Activated CD4-positive, alpha-beta T cell treated with anti-CD3 and anti-CD28 coated beads, Interleukin-10, Interleukin-2, amounts not matched to agents 100 ng/mL and 50 ng/mL, durations not matched to agents 16 hours and 8 hours (primary cell): ENCODE data around the gene UPK1A.
"Not testable (repeated sequence)": the region's sequence is repeated elsewhere in the genome, so short reads cannot be mapped to it uniquely, and the experiment has no call there.

Experiments
- DNase-seq: peaks from one replicate; pipeline ENCODE4 v3.0.0-alpha.2; 2020

The UPK1A gene

DNA sequence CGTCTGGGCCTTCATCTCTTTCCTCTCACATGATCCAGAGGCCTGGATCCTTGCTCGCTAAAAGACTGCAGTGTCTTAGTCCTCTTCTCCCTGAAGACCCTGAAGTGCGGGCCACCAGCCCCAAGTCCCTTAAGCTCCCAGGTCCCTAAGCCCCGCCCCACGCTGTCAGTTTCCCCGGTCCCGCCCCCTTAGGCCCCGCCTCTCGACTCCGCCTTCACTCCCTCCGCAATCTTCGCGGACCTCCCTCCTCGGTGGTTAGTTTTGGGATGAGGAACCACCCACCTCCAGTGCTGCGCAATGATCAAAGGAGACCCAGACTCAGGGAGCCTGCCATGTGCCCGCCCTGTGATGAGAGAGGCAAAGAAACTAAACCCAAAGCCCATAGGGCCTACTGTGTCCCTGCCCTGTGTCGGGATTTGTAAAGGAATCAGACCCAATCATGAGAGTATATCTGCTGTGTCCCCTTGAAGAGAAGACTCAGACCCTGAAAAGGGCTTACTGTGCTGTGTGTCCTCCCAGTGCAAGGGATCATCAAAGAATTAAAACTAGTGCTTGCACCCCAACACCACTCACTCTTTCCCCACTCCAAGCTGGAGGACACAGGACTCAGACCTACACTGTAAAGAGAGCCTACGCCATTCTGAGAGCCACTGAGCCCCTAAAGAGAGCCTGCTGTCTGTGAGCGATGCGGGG lies 21.2 kb upstream of the UPK1A start:
- peak; percentile 83 for DNase-seq

DNA sequence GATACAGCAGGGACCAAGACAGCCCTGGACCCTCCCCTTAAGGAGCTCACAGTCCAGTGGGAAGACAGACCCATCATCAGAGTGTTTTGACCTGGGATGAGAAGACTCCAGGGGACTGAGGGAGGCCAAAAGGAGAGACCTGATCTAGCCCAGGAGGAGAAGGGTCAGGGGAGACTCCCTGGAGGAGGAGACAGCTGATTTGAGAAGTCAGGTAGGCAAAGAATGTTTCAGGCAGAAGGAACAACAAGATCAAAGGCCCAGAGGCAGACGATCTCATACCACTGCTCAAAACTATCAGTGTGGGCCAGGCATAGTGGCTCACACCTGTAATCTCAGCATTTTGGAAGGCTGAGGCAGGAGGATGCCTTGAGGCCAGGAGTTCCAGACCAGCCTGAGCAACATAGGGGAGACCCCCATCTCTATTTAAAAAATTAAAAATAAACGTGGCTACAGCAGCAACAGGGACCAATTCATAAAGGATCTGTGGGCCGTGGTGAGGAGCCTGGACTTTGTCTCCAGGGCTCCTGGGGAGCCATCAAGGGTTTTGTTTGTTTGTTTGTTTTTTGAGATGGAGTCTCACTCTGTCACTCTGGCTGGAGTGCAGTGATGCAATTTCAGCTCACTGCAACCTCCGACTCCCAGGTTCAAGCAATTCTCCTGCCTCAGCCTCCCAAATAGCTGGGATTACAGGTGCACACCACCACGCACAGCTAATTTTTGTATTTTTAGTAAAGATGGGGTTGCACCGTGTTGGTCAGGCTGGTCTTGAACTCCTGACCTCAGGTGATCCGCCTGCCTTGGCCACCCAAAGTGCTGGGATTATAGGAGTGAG lies 20.4 kb upstream of the UPK1A start:
- DNase-seq = no peak

DNA sequence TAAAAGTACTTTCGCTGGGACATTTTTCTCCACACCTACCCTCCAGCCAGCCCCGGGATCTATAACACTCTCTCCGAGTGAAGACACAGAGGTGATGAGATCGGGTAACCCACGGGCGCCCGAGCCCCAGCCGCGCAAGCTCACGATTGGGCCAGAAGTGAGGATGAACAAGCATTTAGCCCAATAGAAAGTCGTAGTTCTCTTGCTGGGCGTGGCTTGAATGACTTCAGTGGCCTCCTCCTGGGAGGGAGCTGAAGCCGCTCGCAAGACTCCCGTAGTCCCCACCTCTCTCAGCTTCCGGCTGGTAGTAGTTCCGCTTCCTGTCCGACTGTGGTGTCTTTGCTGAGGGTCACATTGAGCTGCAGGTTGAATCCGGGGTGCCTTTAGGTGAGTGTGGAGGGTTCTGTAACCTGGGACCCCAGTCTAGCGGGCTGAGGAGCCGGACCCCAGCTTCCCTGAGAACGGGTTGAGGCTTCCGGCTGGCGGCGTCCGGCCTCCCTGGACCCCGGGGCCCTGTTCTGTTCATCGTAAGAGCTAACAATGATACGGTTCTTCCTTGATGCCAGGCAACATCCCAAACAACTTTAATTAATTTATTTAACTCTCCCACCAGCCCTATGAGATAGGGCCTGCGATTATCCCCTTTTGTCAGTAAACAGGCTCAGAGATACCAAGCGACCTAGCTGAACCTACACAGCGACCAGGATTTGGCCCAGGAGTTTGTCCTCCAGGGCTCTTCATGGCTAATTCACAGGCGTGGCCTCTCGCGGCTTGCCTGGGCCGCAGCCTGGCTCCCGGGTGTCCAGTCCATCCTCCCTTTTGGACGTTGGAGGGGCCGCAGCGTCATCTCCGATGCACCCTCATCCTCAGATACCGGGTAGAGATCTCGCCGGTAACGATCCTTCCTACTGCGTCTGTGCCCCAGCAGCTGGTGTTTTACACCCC lies 18.0 kb upstream of the UPK1A start, which contains the start of gene COX6B1:
TSS of gene COX6B1 (plus strand) at position 307 of the 945 bp plus-strand sequence. CDS start 2,921 bp downstream, outside the sequence.
- DNase-seq = peak; percentile 98

DNA sequence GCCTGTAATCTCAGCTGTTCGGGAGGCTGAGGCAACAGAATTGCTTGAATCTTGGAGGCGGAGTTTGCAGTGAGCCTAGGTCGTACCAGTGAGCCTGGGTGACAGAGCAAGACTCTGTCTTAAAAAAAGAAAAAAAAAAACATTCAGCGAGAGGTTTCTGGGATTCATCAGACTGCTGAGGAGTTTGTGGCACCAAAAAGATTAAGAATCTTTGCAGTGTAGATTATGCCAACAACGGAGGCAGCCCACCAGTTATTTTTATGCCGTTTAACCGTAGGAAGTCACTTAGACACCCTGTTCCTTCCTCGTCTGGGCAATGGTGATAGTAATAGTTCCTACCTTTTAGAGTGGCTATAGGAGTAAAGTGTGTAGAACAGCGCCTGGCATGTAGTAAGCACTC lies 15.7 kb upstream of the UPK1A start:
- no peak for DNase-seq

- DNase-seq = not testable (repeated sequence)
Measured at GRCh38 chr19:35654828-35655227, 11.5 kb upstream of the UPK1A start.

- DNase-seq = no peak
Measured at GRCh38 chr19:35655600-35655999, 10.7 kb upstream of the UPK1A start.

DNA sequence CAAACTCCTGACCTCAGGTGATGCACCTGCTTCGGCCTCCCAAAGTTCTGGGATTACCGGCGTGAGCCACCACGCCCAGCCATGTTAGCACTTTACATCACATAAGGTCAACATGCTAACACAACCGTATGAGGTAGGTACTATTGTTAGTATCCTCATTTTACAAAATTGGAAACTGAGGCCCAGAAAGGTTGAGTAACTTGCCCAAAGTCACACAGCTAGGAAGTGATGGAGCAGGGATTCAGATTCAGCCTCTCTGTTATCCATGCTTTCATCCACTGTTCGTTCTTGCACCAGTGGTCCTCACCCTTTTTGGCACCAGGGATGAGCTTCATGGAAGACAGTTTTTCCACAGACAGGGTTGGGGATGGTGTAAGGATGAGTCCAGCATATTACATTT lies 9.6 kb upstream of the UPK1A start:
- DNase-seq = no peak

DNA sequence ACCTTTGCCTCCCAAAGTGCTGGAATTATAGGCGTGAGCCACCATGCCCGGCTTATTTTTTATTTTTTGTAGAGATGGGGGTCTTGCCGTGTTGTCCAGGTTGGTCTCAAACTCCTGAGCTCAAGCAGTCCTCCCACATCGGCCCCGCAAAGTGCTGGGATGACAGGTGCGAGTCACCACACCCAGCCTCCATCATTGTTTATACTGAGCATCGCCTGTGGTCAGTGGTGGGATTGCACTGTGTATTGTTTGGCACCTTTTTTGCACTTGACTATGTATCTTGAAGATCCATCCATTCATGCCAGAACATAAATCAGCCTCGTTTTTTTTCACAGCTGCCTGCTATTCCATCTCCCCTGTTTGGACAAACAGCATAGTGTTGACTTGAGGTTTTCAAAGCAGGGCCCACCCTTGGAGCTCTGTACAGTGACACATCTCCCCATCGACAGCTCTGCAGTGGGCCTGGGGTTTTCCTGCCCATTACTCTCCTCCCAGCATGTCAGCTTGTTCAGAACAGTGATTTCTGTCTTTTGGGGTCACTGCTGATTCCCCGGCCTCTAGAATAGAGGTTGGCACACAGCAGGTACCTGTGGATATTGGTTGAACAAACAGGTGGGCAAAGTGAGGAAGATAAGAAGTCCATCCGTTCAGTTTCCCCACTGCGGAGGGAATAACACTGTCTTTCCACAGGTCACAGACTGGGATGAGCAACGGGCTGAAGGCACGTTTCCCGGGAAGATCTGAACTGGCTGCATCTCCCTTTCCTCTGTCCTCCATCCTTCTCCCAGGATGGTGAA lies 8.2 kb upstream of the UPK1A start:
- DNase-seq = no peak

- DNase-seq = no peak
Measured at GRCh38 chr19:35661995-35662340, 4.3 kb upstream of the UPK1A start.

DNA sequence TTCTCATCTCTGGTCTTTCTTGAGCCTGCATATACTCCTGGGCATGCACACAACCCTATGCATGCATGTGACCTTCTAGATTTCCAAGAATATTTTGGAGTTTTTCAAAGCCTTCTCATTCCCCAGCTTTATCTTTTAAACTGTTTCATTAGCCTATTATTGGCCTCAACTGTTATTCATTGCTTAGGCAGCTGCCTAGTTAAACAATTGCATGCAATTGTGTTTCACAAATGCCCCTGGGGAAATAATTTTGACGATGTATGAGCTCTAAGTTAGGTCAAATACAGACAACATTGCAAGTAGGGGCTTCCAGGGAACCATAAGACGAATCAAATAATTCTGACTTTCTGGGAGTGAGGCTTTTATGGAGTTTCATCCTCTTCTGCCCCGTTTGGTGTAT lies 2.3 kb upstream of the UPK1A start:
- DNase-seq = no peak

DNA sequence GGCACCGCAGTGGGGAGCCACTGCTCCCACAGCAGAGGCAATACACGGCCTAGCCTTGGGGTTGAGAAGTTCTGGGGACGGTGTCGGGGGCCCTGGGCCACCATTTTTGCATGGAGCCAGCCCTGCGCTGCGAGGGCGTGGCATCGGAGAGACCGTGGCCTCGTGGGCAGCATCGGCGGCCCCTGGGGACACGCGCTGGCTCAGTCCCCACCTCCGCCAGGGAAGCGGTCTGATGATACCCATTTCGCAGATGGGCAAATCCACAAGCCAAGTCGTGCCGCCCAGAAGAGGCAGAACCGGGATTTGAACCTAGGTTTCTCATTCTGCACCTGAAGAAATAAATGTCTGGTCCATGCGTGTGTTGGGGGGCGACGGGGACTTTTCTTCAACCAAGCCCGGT lies 1.2 kb upstream of the UPK1A start:
- DNase-seq = no peak

GRCh38 chr19:35665604-35666003 lies 713 bp upstream of the UPK1A start:
- DNase-seq = no peak

- DNase-seq = no peak
Measured at GRCh38 chr19:35669566-35669965, 3.2 kb downstream of the UPK1A start.

DNA sequence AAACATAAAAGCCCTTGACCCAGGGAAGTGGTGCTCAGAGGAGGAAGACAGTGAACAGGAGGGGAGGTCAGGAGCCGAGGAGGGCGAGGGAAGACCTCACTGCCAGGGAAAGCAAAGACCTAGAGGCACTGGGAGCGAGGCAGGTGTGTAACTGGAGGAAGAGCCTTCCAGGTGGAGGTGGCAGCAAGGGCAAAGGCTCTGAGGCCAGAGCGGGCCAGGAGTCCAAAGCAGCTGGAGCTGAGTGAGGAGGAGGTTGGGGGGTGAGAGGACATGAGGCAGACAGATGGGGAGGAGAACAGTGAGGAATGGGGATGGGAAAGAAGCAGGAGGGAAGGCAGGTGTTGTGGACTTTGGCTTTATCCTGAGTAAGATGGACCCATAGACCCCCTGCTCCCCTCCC lies 3.7 kb downstream of the UPK1A start:
- no peak for DNase-seq

GRCh38 chr19:35670686-35671085 lies 4.4 kb downstream of the UPK1A start:
- no peak for DNase-seq

GRCh38 chr19:35671818-35672217 lies 5.5 kb downstream of the UPK1A start:
- no peak for DNase-seq

GRCh38 chr19:35673121-35673804 lies 6.9 kb downstream of the UPK1A start:
- peak; percentile 82 for DNase-seq

DNA sequence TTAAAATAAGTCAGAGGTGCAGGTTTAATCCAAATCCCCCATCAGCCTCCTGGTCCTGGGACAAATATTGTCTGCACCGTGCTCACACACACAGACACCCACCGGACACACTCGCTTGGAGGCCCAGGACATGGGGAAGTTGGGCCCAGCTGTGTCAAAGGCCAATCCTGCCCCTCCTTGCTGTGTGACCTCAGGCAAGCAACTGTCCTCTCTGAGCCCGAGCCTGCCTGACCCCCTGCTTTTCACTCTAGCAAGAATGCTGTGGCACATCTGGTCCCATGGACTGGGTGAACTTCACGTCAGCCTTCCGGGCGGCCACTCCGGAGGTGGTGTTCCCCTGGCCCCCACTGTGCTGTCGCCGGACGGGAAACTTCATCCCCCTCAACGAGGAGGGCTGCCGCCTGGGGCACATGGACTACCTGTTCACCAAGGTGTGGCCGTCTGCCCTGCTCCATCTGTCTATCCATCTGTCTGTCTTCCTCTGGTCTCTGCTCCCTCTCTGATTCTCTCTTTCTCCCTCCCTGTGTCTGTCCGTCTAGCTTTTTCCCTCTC lies 9.3 kb downstream of the UPK1A start:
- DNase-seq = no peak

- DNase-seq = no peak
Measured at GRCh38 chr19:35689836-35690235, 23.5 kb downstream of the UPK1A start.

GRCh38 chr19:35691106-35691505 lies 24.8 kb downstream of the UPK1A start:
- DNase-seq = not testable (repeated sequence)

GRCh38 chr19:35692010-35692409 lies 25.7 kb downstream of the UPK1A start:
- no peak for DNase-seq
